HL-60 (cell line): ENCODE results near the gene PRKACG.

Experiments used
- CTCF ChIP-seq: IDR thresholded peaks from one replicate; pipeline ENCODE4 v1.5.1; 2011; ENCODE audit warnings: low read length, control low read depth, inconsistent platforms; ENCODE audit not compliant: insufficient read depth
- GABPA ChIP-seq: IDR thresholded peaks from 2 replicates; pipeline ENCODE4 v1.6.1; 2012; ENCODE audit warnings: low read depth
- POLR2AphosphoS5 ChIP-seq: IDR thresholded peaks from 2 replicates; pipeline ENCODE4 v1.6.1; 2012; ENCODE audit warnings: low read depth
- REST ChIP-seq: IDR thresholded peaks from 2 replicates; pipeline ENCODE4 v1.6.1; 2012; ENCODE audit warnings: low read depth; ENCODE audit not compliant: insufficient replicate concordance
- SPI1 ChIP-seq: IDR thresholded peaks from 2 replicates; pipeline ENCODE4 v1.6.1; 2012; ENCODE audit warnings: low read depth, mild to moderate bottlenecking, borderline replicate concordance

GRCh38 chr9:69056191-69056815 lies 42.4 kb upstream of the PRKACG start:
- no peak for TF ChIP-seq GABPA
- TF ChIP-seq CTCF, result no peak
- TF ChIP-seq POLR2AphosphoS5, result no peak
- no peak for TF ChIP-seq REST
- TF ChIP-seq SPI1, result no peak
